KBM-7 (cell line): ENCODE results near the gene SLC50A1.
A peak's percentile ranks its signal among the peaks of the same experiment; 100 is the strongest.

Experiments used
- DNase-seq: peaks from one replicate; pipeline ENCODE4 v3.0.0-alpha.2; 2015
- in situ Hi-C: fragments of 300-500 bp; cut with MboI; formaldehyde crosslinking; loops from 2 replicates; pipeline ENCODE4 v1.14.3; 2020; ENCODE audit warnings: low sequenced_read_pairs, low pct_unique_long_range_greater_than_20kb, mixed read lengths

The SLC50A1 gene, protein sequence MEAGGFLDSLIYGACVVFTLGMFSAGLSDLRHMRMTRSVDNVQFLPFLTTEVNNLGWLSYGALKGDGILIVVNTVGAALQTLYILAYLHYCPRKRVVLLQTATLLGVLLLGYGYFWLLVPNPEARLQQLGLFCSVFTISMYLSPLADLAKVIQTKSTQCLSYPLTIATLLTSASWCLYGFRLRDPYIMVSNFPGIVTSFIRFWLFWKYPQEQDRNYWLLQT

DNA sequence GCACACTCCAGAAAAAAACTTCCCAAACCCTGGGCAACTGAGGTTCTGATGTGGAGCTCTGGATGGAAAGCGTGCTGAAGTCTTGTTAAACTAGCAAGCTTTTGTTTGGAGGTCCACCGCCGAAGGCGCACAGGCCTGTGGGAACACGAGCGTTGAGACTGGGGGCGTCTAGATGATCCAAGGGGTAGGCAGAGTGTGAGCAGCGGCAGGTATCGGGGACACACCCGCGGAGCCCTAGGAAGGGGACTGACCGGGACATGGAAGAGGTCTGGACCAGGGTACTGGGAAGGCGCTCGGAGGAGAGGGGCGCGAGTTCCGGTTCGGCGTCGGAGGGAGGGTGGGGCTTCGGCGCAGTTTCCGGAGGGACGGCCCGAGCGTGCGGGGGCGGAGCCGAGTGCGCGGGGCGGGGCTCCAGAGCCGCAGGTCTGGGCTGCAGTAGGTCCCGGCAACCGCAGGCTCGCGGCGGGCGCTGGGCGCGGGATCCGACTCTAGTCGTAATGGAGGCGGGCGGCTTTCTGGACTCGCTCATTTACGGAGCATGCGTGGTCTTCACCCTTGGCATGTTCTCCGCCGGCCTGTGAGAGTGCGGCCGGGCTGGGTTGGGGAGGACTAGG is at the start of gene SLC50A1:
TSS of gene SLC50A1 (plus strand) at position 438 of the 614 bp plus-strand sequence. CDS start at position 498, 60 bp downstream.
- in situ Hi-C loops = no loop called here
- DNase-seq = peak; percentile 95

GRCh38 chr1:155086128-155086741 is 49.4 kb upstream of the SLC50A1 start:
- DNase-seq = peak; percentile 89
- in situ Hi-C loops = loop anchor here (10.0 kb wide), 1 partner anchor 79 kb away; no protein-coding TSS in a partner anchor

DNA sequence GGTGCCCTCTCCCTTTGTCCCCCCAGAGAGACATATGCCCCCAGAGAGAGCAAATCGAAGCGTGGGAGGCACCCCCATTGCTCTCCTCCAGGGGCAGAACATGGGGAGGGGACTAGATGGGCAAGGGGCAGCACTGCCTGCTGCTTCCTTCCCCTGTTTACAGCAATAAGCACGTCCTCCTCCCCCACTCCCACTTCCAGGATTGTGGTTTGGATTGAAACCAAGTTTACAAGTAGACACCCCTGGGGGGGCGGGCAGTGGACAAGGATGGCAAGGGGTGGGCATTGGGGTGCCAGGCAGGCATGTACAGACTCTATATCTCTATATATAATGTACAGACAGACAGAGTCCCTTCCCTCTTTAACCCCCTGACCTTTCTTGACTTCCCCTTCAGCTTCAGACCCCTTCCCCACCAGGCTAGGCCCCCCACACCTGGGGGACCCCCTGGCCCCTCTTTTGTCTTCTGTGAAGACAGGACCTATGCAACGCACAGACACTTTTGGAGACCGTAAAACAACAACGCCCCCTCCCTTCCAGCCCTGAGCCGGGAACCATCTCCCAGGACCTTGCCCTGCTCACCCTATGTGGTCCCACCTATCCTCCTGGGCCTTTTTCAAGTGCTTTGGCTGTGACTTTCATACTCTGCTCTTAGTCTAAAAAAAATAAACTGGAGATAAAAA is 48.7 kb upstream of the SLC50A1 start:
- DNase-seq = no peak
- in situ Hi-C loops = loop anchor here (10.0 kb wide), 1 partner anchor 78 kb away; no protein-coding TSS in a partner anchor

GRCh38 chr1:155091071-155092051 is 44.3 kb upstream of the SLC50A1 start:
- DNase-seq = peak; percentile 88
- in situ Hi-C loops = no loop called here

- in situ Hi-C loops = no loop called here
- DNase-seq = no peak
Observed at GRCh38 chr1:155092131-155092530, 43.5 kb upstream of the SLC50A1 start.

DNA sequence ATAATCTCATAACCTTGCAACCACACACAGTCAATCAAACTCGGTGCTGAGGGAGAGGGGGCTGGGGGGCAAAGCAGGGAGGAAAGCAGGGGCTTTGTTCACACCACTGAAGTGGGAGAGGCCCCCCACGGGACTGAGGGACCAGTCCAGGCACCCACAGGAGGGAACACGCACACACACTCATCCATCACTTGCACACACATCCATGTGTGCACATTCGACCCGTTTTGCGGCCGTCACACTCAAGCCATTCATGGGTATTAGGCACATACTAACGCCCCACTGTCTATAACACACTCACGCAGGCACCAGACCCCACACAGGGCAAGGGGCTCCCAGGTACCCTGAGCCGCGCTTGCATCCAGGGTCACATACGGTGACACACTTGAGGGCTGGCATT is 43.0 kb upstream of the SLC50A1 start:
- DNase-seq = no peak
- in situ Hi-C loops = no loop called here

DNA sequence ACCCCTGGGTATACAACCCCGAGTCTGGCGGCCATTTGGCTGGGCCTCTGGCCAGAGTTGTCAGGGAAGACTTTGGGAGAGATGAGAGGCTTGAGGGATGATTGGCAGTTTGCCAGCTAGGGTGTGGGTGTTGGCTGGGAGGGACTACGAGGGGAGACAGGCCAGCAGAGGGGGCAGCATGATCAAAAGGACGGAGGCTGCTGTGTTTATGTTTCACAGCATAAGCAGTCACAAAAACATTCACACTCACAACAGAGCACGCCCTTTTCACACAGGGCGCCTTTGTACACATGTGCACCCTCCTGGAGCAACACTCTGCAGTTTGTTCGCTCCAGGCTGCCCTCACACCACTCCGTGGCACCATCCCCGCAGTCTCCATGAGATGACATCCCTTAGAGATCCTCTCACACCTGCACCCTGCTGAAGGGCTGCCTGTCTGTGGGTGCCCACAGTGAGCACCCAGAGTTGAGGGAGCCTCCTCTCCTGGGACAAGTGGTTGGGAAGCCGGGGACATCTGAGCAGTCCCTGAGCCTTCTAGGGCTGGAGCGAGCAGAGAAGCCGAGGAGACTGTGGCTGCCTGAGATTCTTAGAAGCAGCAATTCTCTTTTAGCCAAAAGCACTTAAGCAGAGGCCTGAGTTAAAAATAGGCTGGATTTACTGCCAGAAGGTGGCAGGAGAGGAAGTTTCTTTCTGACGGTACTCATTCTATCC is 41.6 kb upstream of the SLC50A1 start:
- DNase-seq = peak; percentile 71
- in situ Hi-C loops = no loop called here

DNA sequence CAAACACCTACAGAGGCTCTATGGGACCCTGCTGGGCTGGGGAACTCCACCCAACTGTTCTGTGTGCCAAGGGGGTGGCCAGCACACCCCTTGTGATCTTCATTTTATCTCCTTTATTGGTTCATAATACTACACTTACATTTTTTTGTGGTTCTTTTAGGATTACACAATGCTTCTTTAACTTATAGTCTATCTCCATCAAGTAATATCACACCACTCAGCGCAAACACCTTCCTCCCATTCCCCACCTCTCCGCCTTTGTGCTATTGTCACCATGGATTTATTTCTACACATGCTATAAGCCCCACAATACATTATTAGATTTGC is 41.1 kb upstream of the SLC50A1 start:
- DNase-seq = no peak
- in situ Hi-C loops = no loop called here

- no peak for DNase-seq
- in situ Hi-C loops = no loop called here
Observed at GRCh38 chr1:155099331-155099730, 36.3 kb upstream of the SLC50A1 start.

DNA sequence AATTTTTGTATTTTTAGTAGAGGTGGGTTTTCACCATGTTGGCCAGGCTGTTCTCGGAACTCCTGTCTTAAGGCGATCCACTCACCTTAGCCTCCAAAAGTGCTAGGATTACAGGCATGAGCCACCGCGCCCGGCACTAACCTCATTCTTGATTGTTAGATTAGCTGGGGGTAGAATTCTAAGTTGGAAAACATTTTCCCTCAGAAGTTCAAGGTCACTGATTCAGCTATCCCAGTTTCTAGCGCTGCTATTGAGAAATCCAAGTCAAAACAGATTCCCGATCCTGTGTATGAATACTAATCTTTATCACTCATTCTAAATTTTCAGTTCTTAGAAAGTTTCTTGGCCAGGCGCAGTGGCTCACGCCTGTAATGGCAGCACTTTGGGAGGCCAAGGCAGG is 32.3 kb upstream of the SLC50A1 start:
- no peak for DNase-seq
- in situ Hi-C loops = no loop called here

DNA sequence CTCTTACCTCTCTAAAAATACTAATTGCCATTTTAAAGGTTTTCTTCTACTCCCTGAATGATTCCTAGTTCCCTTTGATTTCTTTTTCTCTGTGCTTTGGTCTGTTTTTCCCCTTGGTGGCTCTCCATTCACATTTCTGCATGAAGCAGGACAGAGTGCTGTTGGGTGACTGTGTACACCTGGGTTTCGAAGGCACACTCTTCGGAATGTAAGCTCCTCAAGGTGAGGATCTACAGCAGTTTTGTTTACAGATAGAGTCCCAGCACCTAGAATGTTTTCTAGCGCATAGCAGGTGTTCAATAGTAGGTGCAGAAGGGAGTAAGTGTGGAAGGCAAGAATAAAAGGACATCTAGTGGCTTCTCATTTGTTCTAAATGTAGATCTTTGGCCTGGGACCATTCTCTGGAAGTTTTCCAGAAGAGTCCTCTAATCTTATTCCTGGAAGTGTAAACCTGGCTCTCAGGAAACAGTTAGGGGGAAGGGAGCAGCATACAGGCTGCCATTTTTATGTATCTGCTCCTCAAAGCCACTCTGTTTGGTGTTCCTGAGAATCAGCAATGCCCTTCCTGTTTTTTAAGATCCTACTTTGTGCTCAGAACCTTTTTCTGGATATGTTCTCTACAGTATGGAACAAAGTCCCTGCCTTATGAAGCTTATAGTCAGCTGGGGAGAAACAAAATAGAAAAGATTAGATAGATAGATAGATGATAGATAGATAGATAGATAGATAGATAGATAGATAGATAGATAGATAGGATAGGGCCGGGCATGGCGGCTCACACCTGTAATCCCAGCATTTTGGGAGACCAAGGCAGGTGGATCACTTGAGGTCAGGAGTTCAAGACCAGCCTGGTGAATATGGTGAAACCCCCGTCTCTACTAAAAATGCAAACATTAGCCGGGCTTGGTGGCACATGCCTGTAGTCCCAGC is 30.8 kb upstream of the SLC50A1 start:
- DNase-seq = no peak
- in situ Hi-C loops = no loop called here

DNA sequence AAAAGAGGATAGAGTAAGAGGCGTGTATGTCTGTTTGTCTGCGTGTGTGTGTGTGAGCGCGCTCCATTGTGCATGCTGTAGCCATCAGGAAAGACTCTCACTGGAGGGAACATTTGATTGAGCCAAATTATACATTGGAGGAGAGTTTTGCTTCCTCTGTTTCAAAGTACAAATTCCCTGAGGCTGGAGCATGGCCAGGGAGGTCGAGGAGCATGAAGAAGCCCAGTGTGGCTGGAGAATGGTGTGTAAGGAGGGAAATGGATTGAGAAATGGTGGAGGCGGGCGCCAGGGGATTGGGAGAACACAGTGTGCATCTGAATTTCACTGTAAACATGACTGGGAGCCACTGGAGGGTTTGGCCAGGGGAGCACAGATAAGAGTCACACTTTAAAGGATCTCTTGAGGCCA is 30.0 kb upstream of the SLC50A1 start:
- in situ Hi-C loops = no loop called here
- DNase-seq = no peak

DNA sequence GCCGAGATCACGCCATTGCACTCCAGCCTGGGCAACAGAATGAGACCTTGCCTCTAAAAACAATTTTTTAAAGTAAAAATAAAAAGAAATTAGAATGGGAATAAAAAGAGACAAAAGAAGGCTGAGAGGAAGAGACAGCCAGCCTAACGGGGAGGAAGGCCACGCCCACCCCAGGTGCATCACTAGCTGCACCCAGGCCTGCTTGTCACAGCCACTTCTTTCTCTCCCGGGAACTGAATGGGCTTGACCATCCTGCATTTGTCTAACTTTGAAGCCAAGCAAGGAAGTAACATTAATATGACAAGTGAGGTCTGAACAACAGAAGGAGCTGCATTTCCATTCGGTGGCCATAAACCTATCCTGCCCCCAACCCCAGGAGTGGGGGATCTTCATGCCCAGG is 28.8 kb upstream of the SLC50A1 start:
- in situ Hi-C loops = no loop called here
- no peak for DNase-seq

GRCh38 chr1:155107309-155108264 is 28.1 kb upstream of the SLC50A1 start:
- in situ Hi-C loops = no loop called here
- DNase-seq = no peak

DNA sequence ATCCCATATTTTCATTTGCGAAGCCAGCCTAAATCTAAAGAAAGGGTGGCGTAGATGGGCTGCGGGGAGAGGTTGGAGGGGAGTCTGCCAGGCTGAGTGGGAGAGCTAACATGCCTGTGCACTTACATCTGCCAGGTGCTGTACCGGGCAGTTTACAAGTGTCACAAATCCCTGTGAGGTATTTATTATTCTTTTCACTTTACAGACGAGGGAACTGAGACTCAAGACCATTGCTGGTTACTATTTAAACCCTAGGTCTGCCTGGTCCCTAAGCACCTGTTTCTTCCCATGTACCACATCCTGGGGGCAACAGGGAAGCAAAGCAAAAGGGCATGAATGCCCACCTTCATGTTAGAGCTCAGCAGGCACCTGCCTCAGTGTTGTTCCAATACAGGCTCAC is 27.4 kb upstream of the SLC50A1 start:
- no peak for DNase-seq
- in situ Hi-C loops = no loop called here

DNA sequence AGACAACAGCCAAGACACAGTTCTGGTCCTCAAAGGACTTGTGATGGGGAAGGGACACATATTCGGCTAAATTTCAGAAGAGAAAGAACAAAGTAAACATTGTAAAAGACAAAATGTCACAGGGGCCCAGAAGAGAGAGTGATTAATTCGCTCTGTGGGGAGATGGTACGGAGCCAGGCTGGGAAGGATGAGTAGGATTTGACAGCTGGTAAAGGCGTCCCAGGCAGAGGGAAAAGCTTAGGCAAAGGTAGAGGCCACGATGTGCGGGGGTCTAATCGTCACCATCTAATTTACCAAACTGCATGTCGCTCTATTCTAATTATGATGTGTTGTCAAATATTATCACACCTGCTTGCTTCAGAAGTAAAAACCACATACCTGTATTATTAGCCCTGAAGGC is 25.3 kb upstream of the SLC50A1 start:
- no peak for DNase-seq
- in situ Hi-C loops = no loop called here
